ENCODE measurements around the gene PNPLA2.
A peak's percentile ranks its signal among the peaks of the same experiment; 100 is the strongest.

The PNPLA2 gene

GRCh38 chr11:865462-866430 is 47.0 kb downstream of the PNPLA2 start:
- TF ChIP-seq CTCF (conservative IDR thresholded peaks at IDR 0.05), result no peak
- H3K27ac ChIP-seq, result no peak overlapping the region

GRCh38 chr11:866481-866880 is 47.8 kb downstream of the PNPLA2 start:
- TF ChIP-seq CTCF (conservative IDR thresholded peaks at IDR 0.05), result no peak
- H3K27ac ChIP-seq, result no peak overlapping the region

GRCh38 chr11:867856-868358 is 49.2 kb downstream of the PNPLA2 start:
- no peak overlapping the region for H3K27ac ChIP-seq
- no peak for TF ChIP-seq CTCF (conservative IDR thresholded peaks at IDR 0.05)

- TF ChIP-seq CTCF (conservative IDR thresholded peaks at IDR 0.05), result no peak
- no peak overlapping the region for H3K27ac ChIP-seq
Measured at GRCh38 chr11:868394-868793, 49.7 kb downstream of the PNPLA2 start.

- no peak overlapping the region for H3K27ac ChIP-seq
- TF ChIP-seq CTCF (conservative IDR thresholded peaks at IDR 0.05), result no peak
Measured at GRCh38 chr11:868802-869201, 50.1 kb downstream of the PNPLA2 start.

- TF ChIP-seq CTCF (conservative IDR thresholded peaks at IDR 0.05), result no peak
- no peak overlapping the region for H3K27ac ChIP-seq
Measured at GRCh38 chr11:869399-870126, 50.8 kb downstream of the PNPLA2 start.

GRCh38 chr11:870127-870413 is 51.4 kb downstream of the PNPLA2 start:
- TF ChIP-seq CTCF (conservative IDR thresholded peaks at IDR 0.05), result peak; percentile 42
- no peak overlapping the region for H3K27ac ChIP-seq

Data from VCaP (cell line).